HG02938 (cell line): ENCODE data around the gene CR1L.
"Not testable (repeated sequence)": the region's sequence is repeated elsewhere in the genome, so short reads cannot be mapped to it uniquely, and the experiment has no call there.

Experiments
- ATAC-seq: cut with Tn5 transposase; IDR thresholded peaks from one replicate; pipeline ENCODE4 v1.9.1; 2021; ENCODE audit warnings: mild to moderate bottlenecking, moderate library complexity; ENCODE audit not compliant: unreplicated experiment

CR1L gene

DNA sequence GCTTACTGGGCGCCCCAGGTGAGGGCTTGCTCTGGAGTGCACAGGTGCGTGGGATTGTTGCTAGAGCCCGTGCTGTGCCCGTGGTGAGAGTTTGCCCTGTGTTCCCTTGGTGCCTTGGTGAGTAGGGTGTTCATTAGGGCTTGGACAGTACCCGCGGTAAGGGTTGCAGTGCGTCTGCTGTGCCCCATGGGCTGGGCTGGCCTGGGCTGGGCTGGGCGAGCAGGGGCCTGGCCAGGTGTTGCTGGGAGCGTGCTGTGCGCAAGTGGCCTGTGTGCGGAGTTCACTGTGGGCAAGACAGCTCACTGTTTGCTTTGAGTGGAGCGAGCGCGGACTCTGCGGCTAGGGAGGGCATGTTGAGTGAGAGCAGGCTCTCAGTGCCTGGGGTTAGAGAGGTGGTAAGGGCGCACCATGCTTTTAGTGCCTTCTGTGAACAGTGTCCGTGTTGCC is 725 bp downstream of the CR1L start:
- ATAC-seq: no peak

DNA sequence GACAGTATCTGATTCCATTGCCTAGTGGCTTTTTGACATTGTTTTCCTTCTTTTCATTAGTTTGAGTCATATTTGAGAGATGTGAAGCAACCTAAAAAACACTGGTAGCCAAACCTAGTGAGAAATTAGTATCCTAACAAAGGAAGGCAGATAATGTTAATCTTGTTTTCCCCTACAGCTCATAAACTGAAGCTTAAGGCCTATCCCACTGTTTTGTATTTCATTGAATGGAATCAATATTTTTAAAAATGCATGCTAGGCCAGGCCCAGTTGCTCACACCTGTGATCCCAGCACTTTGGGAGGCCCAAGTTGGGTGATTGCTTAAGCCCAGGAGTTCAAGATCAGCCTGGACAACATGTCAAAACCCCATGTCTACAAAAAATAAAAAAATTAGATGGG is 1.2 kb downstream of the CR1L start:
- ATAC-seq: no peak

DNA sequence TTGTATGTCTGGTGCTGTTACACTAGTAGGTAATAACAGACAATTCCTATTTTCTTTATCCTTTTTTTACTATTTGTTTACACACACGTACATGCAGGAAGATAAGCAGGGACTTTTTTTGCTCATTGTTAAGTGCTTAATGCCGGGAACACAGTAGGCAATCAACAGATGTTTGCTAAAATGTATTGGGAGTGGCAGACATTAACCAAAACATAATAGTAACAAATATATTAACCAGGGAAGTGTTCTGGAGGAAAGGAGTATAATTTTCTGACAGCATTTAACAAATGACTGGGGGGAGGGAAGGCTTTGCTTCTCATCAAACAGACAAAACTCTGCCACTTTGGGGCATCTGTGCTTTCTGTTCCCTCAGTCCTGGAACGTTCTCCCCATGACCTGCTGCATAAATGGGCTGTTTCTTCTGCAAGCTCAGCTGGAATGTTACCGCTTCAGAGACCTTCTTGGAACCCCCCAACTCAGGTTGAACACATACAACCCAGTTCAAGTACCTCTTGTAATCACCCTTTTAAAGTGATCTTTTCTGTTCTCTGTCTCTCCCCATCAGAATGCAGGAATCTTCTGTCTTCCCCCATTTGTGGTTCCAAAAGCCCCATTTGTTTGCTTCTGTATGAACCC is 2.1 kb downstream of the CR1L start:
- ATAC-seq: no peak

GRCh38 chr1:207647671-207648333 is 2.9 kb downstream of the CR1L start:
- no peak for ATAC-seq

DNA sequence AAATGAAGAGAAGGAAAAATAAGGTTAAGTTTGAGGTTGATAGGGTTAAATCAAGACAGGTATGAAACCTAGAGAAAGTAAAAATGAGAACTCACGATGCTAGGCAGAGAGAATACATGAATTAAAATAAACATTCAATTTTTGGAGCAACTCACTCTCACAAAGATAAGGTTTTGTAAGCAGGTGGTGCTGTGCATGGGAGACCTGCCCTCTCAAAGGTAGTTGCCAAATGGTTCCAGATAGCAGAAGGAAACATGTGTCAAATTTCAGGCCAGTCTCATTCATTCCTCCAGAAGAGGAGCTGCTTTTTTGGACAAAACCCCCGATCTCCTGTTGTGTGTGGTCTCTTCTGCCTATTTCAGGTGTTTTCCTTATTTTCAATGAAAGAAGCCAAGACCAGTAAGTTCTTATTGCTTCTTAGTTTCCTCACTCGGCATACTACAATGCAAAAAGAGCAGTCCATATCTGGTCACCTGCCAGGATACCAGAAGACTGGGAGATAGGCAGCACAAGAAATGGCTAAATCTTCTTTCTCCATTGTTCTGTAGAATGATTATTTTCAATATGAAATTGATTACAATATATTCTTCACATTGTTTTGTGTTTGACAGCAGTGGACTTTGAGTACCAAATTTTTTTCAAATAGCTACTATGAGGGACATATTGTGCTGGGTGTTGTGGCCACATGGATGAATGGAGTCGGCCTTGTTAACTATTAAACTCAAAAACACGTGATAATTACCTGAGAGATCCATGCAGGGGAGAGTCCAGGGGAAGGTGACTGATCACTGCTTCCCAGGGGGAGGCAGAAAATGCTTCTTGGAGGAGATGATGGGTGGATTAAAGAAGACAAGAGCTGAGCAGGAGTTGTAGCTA is 3.6 kb downstream of the CR1L start:
- ATAC-seq: no peak

GRCh38 chr1:207649210-207649753 is 4.3 kb downstream of the CR1L start:
- ATAC-seq: no peak

DNA sequence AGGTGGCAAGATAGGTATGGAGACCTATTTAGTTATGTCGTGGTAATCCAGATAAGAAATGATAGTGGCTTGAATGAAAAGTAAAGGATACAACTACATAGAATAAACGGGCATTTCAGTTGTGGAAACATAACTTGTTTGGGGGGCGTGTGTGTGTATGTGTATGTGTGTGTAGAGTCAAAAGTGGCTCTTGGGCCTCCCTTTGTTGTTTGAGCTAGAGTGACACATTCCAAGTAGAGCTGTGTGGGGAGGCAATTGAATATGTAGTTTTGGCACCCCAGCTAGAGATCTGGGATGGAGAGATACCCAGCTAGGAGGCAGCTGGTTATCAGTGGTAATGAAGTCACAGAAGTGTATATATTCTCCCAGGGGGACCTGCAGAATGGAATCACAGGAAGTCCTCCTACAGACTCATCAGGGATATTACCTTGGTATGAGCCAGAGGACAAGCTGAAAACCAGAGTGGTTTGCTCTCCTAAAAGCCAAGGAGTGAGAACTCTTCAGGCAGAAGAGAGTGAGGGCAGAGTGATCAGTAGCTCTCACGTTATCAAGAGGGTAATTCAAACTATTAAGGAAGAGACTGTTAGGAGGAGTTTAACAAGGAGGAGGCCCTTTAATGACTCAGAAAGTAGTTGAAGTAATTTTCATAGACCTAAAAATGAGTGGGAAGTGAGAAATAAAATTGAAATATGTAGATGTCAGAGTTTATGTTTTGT is 5.1 kb downstream of the CR1L start:
- no peak for ATAC-seq

- ATAC-seq: no peak
These were observed 6.7 kb downstream of the CR1L start for GRCh38 chr1:207651583-207651982.

- no peak for ATAC-seq
These were observed 9.4 kb downstream of the CR1L start for GRCh38 chr1:207654320-207654719.

DNA sequence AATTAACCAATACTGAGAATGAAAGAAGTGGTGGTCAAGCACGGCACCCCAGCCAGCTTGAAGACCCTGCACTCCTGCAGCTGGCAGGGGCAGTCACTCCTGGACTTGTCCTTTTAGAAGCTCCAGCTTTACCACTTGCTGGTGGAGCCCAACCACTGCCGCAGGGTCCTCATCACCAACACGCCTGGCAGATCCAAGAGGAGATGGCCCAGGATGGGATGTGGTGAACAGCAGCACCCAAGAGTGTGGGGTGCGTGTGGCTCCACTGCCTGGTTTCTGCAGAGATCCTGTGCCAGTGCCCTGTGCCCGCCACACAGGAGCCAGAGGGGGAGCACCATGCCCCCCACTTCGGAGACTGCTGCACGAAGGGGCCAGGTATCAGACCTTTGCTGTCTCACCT is 13.5 kb downstream of the CR1L start:
- ATAC-seq: no peak

DNA sequence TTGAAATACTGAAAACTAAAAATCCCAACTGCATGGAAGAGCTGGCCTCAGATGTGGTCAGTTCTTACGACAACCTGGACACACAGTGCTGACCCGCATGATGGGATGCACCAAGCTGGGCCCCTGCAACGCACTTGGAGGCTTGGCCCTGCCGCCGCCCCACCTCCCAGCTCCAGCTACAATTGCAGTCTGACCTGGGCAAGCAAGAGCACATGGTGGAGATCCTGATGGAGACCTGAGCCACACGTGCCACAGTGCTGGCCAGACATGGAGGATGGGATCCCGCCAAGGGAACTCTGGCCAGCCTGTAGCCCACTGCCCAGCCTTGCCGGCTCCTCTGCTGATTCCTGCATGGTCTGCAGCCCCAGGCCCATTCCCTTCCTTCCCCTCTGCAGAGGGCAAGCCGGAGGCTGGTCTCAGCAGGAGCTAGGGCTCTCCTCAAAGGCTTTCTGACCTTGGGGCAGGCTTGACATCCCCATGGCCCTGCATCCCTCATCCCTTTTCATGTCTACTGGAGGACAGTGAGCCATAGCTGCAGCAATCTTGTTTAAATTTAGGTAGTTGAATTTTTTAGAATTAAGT is 14.1 kb downstream of the CR1L start:
- ATAC-seq: no peak

DNA sequence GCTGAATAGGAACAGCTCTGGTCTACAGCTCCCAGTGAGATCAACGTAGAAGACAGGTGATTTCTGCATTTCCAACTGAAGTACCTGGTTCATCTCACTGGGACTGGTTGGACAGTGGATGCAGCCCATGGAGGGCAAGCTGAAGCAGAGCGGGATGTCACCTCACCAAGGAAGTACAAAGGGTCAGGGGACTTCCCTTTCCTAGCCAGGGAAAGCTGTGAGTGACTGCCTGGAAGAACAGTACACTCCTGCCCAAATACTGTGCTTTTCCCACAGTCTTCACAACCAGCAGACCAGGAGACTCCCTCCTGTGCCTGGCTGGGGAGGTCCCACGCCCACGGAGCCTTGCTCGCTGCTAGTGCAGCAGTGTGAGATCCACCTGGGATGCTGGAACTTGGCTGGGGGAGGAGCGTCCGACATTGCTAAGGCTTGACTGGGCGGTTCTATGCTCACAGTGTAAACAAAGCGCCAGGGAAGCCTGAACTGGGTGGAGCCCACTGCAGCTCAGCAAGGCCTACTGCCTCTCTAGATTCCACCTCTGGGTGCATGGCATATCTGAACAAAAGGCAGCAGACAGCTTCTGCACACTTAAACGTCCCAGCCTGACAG is 14.7 kb downstream of the CR1L start:
- ATAC-seq: no peak

DNA sequence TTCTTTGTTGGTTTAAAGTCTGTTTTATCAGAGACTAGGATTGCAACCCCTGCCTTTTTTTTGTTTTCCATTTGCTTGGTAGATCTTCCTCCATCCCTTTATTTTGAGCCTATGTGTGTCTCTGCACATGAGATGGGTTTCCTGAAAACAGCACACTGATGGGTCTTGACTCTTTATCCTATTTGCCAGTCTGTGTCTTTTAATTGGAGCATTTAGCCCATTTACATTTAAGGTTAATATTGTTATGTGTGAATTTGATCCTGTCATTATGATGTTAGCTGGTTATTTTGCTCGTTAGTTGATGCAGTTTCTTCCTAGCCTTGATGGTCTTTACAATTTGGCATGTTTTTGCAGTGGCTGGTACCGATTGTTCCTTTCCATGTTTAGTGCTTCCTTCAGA is 16.5 kb downstream of the CR1L start:
- ATAC-seq: not testable (repeated sequence)

- ATAC-seq: no peak
These were observed 21.4 kb downstream of the CR1L start for GRCh38 chr1:207666342-207666741.

DNA sequence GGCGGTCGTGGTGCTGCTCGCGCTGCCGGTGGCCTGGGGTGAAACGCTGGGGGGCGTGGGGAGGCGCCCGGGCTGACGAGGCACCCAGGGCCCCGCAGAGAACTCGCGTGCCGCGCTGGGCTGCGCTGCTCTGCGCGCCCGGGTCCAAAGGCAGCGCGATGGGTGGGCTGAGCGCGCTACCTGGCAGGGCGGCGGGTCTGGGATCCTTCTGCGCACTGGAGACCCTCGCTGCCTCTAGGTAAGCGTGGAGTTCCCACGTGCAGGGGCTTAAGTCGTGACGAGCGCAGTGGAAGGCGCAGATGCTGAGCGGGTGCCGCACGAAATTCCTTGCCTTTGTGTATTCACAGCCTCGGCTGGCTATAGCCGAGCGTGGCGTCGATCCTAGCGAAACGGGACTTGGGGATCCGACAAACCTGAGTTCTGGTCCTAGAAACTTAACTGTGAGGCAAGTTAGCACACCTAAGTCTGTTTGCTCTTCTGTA is 24.6 kb downstream of the CR1L start:
- ATAC-seq: no peak

DNA sequence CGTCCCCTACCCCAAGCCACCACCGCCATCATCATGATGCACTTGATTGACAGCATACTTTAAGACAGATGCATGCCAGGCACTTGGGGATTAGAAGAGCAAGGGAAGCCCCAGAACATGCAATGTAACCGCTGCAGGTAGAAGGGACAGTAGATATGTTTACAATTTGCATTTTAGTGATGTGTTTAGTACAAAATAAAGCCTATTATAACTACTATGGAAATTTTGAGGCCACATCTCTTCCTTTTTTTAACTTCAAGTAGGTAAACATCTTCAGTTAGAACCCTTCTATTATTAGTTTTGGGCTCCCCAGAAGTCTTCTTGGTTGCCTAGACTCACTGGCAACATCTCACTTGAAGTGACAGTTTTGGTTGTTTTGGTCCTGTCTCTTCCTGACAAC is 25.3 kb downstream of the CR1L start:
- no peak for ATAC-seq

GRCh38 chr1:207670997-207671396 is 26.1 kb downstream of the CR1L start:
- ATAC-seq: no peak

DNA sequence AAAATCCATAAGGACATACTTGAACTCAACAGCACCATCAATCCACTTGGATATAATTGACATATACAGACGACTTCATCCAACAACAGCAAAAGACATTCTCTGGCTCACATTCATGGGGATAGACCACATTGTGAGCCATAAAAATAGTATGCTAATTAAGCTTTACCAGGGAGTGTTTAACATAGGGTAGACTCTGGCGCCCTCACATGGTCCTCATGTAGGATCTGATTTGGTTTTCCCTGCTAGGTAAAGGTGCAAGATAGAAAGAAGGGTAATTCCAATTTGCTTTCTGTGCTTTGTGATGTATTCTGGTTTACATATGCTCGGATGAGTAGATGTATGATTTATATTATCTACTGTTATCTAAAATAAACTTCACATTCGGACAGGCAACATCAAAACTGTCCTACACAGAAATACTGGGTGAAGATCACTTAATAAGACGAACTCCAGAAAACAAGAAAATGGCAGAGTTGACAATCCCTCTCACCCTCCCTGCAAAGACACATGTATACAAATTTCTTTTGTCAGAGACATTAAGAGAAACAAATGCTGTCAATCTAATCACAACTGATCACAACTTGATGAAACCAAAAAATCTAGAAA is 27.7 kb downstream of the CR1L start:
- ATAC-seq: no peak

DNA sequence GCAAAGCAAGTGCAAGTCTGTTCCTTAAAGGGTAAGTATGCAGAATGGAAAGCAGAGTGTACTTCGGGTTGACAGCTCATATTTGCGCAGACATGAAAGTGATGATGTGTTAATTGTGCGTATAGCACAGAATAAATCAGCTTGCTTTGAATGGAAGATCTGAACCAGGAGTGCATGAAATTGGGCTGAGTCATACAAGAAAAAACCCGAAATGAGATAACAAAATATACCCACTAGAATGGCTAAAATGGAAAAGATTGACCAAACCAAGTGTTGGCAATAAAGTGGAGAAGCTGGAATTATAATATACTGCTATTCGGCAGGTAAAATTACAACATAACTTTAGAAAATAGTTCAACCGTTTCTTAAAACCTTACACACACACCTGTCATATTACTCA is 28.5 kb downstream of the CR1L start:
- no peak for ATAC-seq

DNA sequence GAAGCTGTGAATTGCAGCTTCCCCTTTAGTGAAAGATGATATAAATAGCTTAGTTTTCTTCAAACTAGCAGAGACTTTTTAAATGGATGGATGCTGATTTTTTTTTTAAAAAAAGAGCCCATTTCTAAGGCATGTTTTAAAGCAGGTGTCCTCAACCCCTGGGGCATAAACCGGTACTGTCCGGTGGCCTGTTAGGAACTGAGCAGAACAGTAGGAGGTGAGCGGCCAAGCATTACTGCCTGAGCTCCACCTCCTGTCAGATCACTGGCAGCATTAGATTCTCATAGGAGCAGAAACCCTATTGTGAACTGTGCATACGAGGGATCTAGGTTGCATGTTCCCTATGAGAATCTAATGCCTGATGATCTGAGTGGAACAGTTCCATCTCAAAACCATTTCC is 31.2 kb downstream of the CR1L start:
- ATAC-seq: no peak
